Middle frontal gyrus (tissue), 1 donor: Measurements from ENCODE around the gene PRKCE.

Experiments used
- DNase-seq: peaks from one replicate; pipeline ENCODE4 v3.0.0-alpha.2; 2015; ENCODE audit warnings: low spot score; ENCODE audit errors: extremely low spot score

The PRKCE gene

GRCh38 chr2:45631319-45631718 is 20.2 kb upstream of the PRKCE start:
- no peak for DNase-seq

GRCh38 chr2:45631955-45632354 is 19.5 kb upstream of the PRKCE start:
- no peak for DNase-seq

GRCh38 chr2:45634223-45634622 is 17.3 kb upstream of the PRKCE start:
- DNase-seq: no peak

GRCh38 chr2:45636008-45636407 is 15.5 kb upstream of the PRKCE start:
- DNase-seq: no peak

GRCh38 chr2:45637440-45637839 is 14.0 kb upstream of the PRKCE start:
- DNase-seq: no peak

- DNase-seq: no peak
These were observed 10.9 kb upstream of the PRKCE start for GRCh38 chr2:45640576-45640975.

GRCh38 chr2:45643095-45643494 is 8.4 kb upstream of the PRKCE start:
- no peak for DNase-seq

GRCh38 chr2:45643543-45644542 is 7.6 kb upstream of the PRKCE start:
- DNase-seq: peak; percentile 68

- no peak for DNase-seq
These were observed 5.2 kb upstream of the PRKCE start for GRCh38 chr2:45646289-45646688.

GRCh38 chr2:45647356-45647755 is 4.1 kb upstream of the PRKCE start:
- DNase-seq: no peak

- DNase-seq: no peak
These were observed 3.4 kb upstream of the PRKCE start for GRCh38 chr2:45647986-45648520.

- no peak for DNase-seq
These were observed 2.8 kb upstream of the PRKCE start for GRCh38 chr2:45648636-45649035.

GRCh38 chr2:45649462-45649857 is 2.0 kb upstream of the PRKCE start:
- no peak for DNase-seq

- DNase-seq: no peak
These were observed 1.3 kb upstream of the PRKCE start for GRCh38 chr2:45649858-45650811.

- DNase-seq: peak; percentile 91
These were observed 542 bp upstream of the PRKCE start for GRCh38 chr2:45650851-45651414.

- DNase-seq: no peak
These were observed 886 bp downstream of the PRKCE start for GRCh38 chr2:45652090-45653031.

- DNase-seq: no peak
These were observed 1.8 kb downstream of the PRKCE start for GRCh38 chr2:45653122-45653913.

GRCh38 chr2:45654250-45654649 is 2.8 kb downstream of the PRKCE start:
- DNase-seq: no peak

GRCh38 chr2:45661828-45662227 is 10.4 kb downstream of the PRKCE start:
- DNase-seq: no peak
